ENCODE results near the gene SEMA6A.

DNA sequence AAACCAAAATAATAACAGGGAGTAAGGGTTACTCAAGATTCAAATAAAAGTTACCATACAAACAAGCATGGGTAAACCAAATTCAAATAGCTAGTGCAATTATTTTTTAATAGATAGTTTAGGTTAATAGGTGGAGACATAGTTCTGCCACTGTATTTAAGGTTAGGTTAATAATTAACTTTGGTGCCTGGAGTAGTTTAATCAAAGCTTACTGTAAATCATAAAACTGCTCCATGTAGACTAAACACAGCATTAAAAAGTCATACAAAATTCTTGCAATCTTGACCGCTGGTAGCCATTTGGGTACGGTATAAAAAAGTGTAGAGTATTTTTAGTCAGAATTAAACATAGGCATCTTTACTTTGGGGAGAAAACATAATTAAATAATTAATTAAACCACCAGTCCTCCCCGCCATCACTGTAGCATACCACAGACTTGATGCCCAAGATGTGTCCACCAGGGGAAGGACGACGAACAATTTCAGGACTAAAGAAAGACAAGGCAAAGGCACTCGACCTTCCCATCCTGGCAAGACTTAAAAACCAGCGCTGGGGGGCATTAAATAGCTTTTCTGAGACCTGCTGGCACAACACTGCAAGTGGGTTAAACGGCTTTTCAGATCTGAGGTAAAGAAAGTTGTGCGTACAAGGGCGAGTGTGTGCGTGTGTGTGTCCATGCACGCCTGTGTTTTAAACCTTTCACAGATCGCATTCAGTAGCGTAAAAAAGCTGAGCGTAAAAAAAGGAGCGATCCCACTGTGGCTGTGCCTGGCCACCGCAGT lies 2.9 kb downstream of the SEMA6A start:
- TF ChIP-seq POLR2AphosphoS5 (IDR thresholded peaks at IDR 0.05; ENCODE audit: low read depth, low read length): no peak
- TF ChIP-seq POLR2A (IDR thresholded peaks at IDR 0.05; ENCODE audit: low read depth, low read length): no peak
- TF ChIP-seq TAF1 (IDR thresholded peaks at IDR 0.05; ENCODE audit: borderline replicate concordance, low read depth, low read length): no peak
